Right ventricle myocardium superior (tissue), 1 donor: Measurements from ENCODE around the gene GRIK2. TPM values are rescaled to one million over a fixed set of nuclear protein-coding genes. Genes with fewer than 3 reads are reported as not detected.
"Not testable (repeated sequence)": the region's sequence is repeated elsewhere in the genome, so short reads cannot be mapped to it uniquely, and the experiment has no call there.

Source experiments
- ATAC-seq: fragments of 200-7000 bp; cut with Tn5 transposase; one replicate; pipeline ENCODE4 v1.9.1; 2020; ENCODE audit warnings: mild to moderate bottlenecking; ENCODE audit not compliant: poor library complexity
- DNase-seq: peaks from one replicate; pipeline ENCODE4 v3.0.0-alpha.2; 2020
- intact Hi-C: fragments of 100-400 bp; cut with DNase I; formaldehyde crosslinking; loops from one replicate; pipeline ENCODE4 v1.11.2; 2022
- total RNA-seq: library from RNA; stranded (reverse); fragmentation: NEBNext Ultra II Directional; extraction: Animal tissue kit (Norgen Biotek cat#: 25700); gene quantifications from one replicate; pipeline ENCODE4 v1.2.1, GENCODE V29; 2021
- donor health status: DM: no; HTN: yes; CAD: no; lungs with severe emphysema.

GRIK2 gene
- total RNA-seq, 1 donor from 2014 or later = 5.5 TPM

- no peak for ATAC-seq
- intact Hi-C loops = no loop called here
- DNase-seq = no peak
These were observed 593.0 kb downstream of the GRIK2 start for GRCh38 chr6:101986476-101986875.

GRCh38 chr6:101992286-101992685 lies 598.8 kb downstream of the GRIK2 start:
- intact Hi-C loops = no loop called here
- ATAC-seq (no peak), DNase-seq (no peak)

- intact Hi-C loops = no loop called here
- no peak for ATAC-seq
- no peak for DNase-seq
These were observed 601.0 kb downstream of the GRIK2 start for GRCh38 chr6:101994521-101994920.

GRCh38 chr6:102015431-102015830 lies 621.9 kb downstream of the GRIK2 start:
- ATAC-seq = no peak
- DNase-seq = no peak
- intact Hi-C loops = no loop called here

- no peak for DNase-seq
- intact Hi-C loops = no loop called here
- ATAC-seq = no peak
These were observed 628.8 kb downstream of the GRIK2 start for GRCh38 chr6:102022281-102022680.

GRCh38 chr6:102022803-102023202 lies 629.3 kb downstream of the GRIK2 start:
- DNase-seq (no peak), ATAC-seq (no peak)
- intact Hi-C loops = no loop called here

- ATAC-seq (peak; percentile 71), DNase-seq (no peak)
- intact Hi-C loops = no loop called here
These were observed 630.6 kb downstream of the GRIK2 start for GRCh38 chr6:102023977-102024657.

- ATAC-seq (no peak), DNase-seq (no peak)
- intact Hi-C loops = no loop called here
These were observed 633.1 kb downstream of the GRIK2 start for GRCh38 chr6:102026649-102027048.

GRCh38 chr6:102028176-102028575 lies 634.7 kb downstream of the GRIK2 start:
- intact Hi-C loops = no loop called here
- ATAC-seq (no peak), DNase-seq (no peak)

- intact Hi-C loops = no loop called here
- ATAC-seq (no peak), DNase-seq (no peak)
These were observed 645.5 kb downstream of the GRIK2 start for GRCh38 chr6:102038964-102039363.

- ATAC-seq = no peak
- DNase-seq = no peak
- intact Hi-C loops = no loop called here
These were observed 645.9 kb downstream of the GRIK2 start for GRCh38 chr6:102039441-102039840.

GRCh38 chr6:102051001-102051400 lies 657.5 kb downstream of the GRIK2 start:
- intact Hi-C loops = no loop called here
- no peak for ATAC-seq
- no peak for DNase-seq

- no peak for ATAC-seq
- intact Hi-C loops = no loop called here
- DNase-seq = no peak
These were observed 658.2 kb downstream of the GRIK2 start for GRCh38 chr6:102051720-102052119.

GRCh38 chr6:102064142-102064541 lies 670.6 kb downstream of the GRIK2 start:
- no peak for ATAC-seq
- intact Hi-C loops = no loop called here
- no peak for DNase-seq

- ATAC-seq (no peak), DNase-seq (no peak)
- intact Hi-C loops = no loop called here
These were observed 672.8 kb downstream of the GRIK2 start for GRCh38 chr6:102066301-102066700.

GRCh38 chr6:102068349-102068929 lies 674.9 kb downstream of the GRIK2 start:
- intact Hi-C loops = no loop called here
- ATAC-seq = no peak
- no peak for DNase-seq

GRCh38 chr6:102075539-102075938 lies 682.0 kb downstream of the GRIK2 start:
- ATAC-seq (no peak), DNase-seq (no peak)
- intact Hi-C loops = no loop called here

GRCh38 chr6:102085257-102085656 lies 691.7 kb downstream of the GRIK2 start:
- no peak for DNase-seq
- ATAC-seq = no peak
- intact Hi-C loops = no loop called here

- DNase-seq, intact Hi-C loops, ATAC-seq: not testable (repeated sequence)
These were observed 694.7 kb downstream of the GRIK2 start for GRCh38 chr6:102088160-102088559.

GRCh38 chr6:102114402-102114801 lies 720.9 kb downstream of the GRIK2 start:
- no peak for ATAC-seq
- intact Hi-C loops = no loop called here
- DNase-seq = no peak

- ATAC-seq (no peak), DNase-seq (no peak)
- intact Hi-C loops = no loop called here
These were observed 722.4 kb downstream of the GRIK2 start for GRCh38 chr6:102115911-102116310.
